Islet of Langerhans (tissue), 1 donor: Measurements from ENCODE around the gene PDS5B.
"Not testable (repeated sequence)": the region's sequence is repeated elsewhere in the genome, so short reads cannot be mapped to it uniquely, and the experiment has no call there.

Experiments used
- FAIRE-seq: peaks from one replicate; lab custom pipeline; 2011; peaks lifted over from hg19 to GRCh38; lab: Jason Lieb, UNC

PDS5B gene

GRCh38 chr13:32811297-32811800 lies 225.1 kb downstream of the PDS5B start:
- no peak for FAIRE-seq

- FAIRE-seq, result no peak
Measured at GRCh38 chr13:32821149-32821688, 235.0 kb downstream of the PDS5B start.

- no peak for FAIRE-seq
Measured at GRCh38 chr13:32822771-32823170, 236.5 kb downstream of the PDS5B start.

GRCh38 chr13:32823597-32823996 lies 237.3 kb downstream of the PDS5B start:
- no peak for FAIRE-seq

- no peak for FAIRE-seq
Measured at GRCh38 chr13:32824061-32824460, 237.8 kb downstream of the PDS5B start.

GRCh38 chr13:32824675-32825074 lies 238.4 kb downstream of the PDS5B start:
- FAIRE-seq, result no peak

- FAIRE-seq, result no peak
Measured at GRCh38 chr13:32825481-32825880, 239.2 kb downstream of the PDS5B start.

- FAIRE-seq, result not testable (repeated sequence)
Measured at GRCh38 chr13:32826372-32826771, 240.1 kb downstream of the PDS5B start.
